HepG2 (cell line): Measurements from ENCODE around the gene MTCH1. TPM values are rescaled to one million over a fixed set of nuclear protein-coding genes. Genes with fewer than 3 reads are reported as not detected.

Experiments
- AHR ChIP-seq: IDR thresholded peaks from 2 replicates; pipeline ENCODE4 v1.6.1; 2018; ENCODE audit warnings: missing genetic modification reagents, missing compliant biosample characterization
- IRF2 ChIP-seq: IDR thresholded peaks from 2 replicates; pipeline ENCODE4 v1.6.1; 2018; ENCODE audit warnings: missing genetic modification reagents, missing compliant biosample characterization
- KDM4B ChIP-seq: sonication (generic); formaldehyde crosslinking; IDR thresholded peaks from 2 replicates; pipeline ENCODE4 v1.4.0; 2020; ENCODE audit warnings: missing genetic modification reagents
- MAF1 ChIP-seq: sonication (generic); formaldehyde crosslinking; IDR thresholded peaks from 2 replicates; pipeline ENCODE4 v1.5.0; 2020; ENCODE audit warnings: missing genetic modification reagents, borderline replicate concordance
- MEIS1 ChIP-seq: sonication (generic); formaldehyde crosslinking; IDR thresholded peaks from 2 replicates; pipeline ENCODE4 v1.9.0; 2021; ENCODE audit warnings: mild to moderate bottlenecking, missing genetic modification reagents, moderate library complexity, borderline replicate concordance
- MEIS2 ChIP-seq: sonication (generic); formaldehyde crosslinking; IDR thresholded peaks from 2 replicates; pipeline ENCODE4 v1.9.0; 2021; ENCODE audit warnings: mild to moderate bottlenecking, missing genetic modification reagents
- NFYC ChIP-seq: IDR thresholded peaks from 2 replicates; pipeline ENCODE4 v1.6.1; 2016; ENCODE audit warnings: missing genetic modification reagents, missing compliant biosample characterization
- PPARG ChIP-seq: conservative IDR thresholded peaks from 2 replicates; pipeline ENCODE4 v1.6.1; 2016; ENCODE audit warnings: missing biosample characterization, missing genetic modification reagents
- SETDB1 ChIP-seq: sonication (generic); formaldehyde crosslinking; IDR thresholded peaks from 2 replicates; pipeline ENCODE4 v1.5.1; 2020; ENCODE audit warnings: missing genetic modification reagents, mild to moderate bottlenecking, borderline replicate concordance
- TEAD3 ChIP-seq: optimal IDR thresholded peaks from 2 replicates; pipeline ENCODE3; 2016; ENCODE audit warnings: borderline replicate concordance
- ZFP36L2 ChIP-seq: sonication (generic); formaldehyde crosslinking; IDR thresholded peaks from 2 replicates; pipeline ENCODE4 v1.4.0; 2020; ENCODE audit warnings: missing genetic modification reagents
- ZFP41 ChIP-seq: sonication (generic); formaldehyde crosslinking; IDR thresholded peaks from 2 replicates; pipeline ENCODE4 v1.4.0; 2020; ENCODE audit warnings: mild to moderate bottlenecking, missing genetic modification reagents, borderline replicate concordance
- ZKSCAN1 ChIP-seq: fragments of 150-350 bp; IDR thresholded peaks from 2 replicates; pipeline ENCODE4 v1.6.1; 2014; ENCODE audit warnings: low read length
- ZNF367 ChIP-seq: sonication (generic); formaldehyde crosslinking; IDR thresholded peaks from 2 replicates; pipeline ENCODE4 v1.4.0; 2020; ENCODE audit warnings: missing genetic modification reagents, borderline replicate concordance
- ZNF577 ChIP-seq: sonication (generic); formaldehyde crosslinking; IDR thresholded peaks from 2 replicates; pipeline ENCODE4 v1.4.0; 2020; ENCODE audit warnings: mild to moderate bottlenecking, low read depth, missing genetic modification reagents, borderline replicate concordance
- ZNF83 ChIP-seq: sonication (generic); formaldehyde crosslinking; IDR thresholded peaks from 2 replicates; pipeline ENCODE4 v1.4.0; 2020; ENCODE audit warnings: missing genetic modification reagents, mild to moderate bottlenecking, borderline replicate concordance
- polyA plus RNA-seq, 8 experiments: library from polyadenylated mRNA; depleted of rRNA in 3 of 8; stranded (reverse) in 7 of 8; unstranded in 1 of 8; fragments of >200 nt; fragmentation: Illumina TruSeq in 4 of 8; extraction: Trizol in 4 of 8; gene quantifications; 2 replicates each; pipeline versions ENCODE4 v1.2.1 to v1.2.3, GENCODE V29; 2011 to 2016; ENCODE audit warnings: low read depth in 4 of 8, missing spikeins in 1 of 8, mixed read lengths in 1 of 8; ENCODE audit not compliant: insufficient read depth in 1 of 8
- total RNA-seq, 5 experiments: library from RNA; depleted of rRNA; stranded (reverse); fragments of >200 nt; fragmentation: Illumina TruSeq; extraction: Trizol; gene quantifications; 2 replicates each; pipeline ENCODE4 v1.2.3, GENCODE V29; 2016; ENCODE audit warnings: low read depth in 1 of 5
- TF ChIP-seq, protein P1 (sequence below): sonication (generic); formaldehyde crosslinking; IDR thresholded peaks from 2 replicates; pipeline ENCODE4 v1.9.0; 2021; ENCODE audit warnings: missing genetic modification reagents, borderline replicate concordance
- TF ChIP-seq, protein P2 (sequence below): IDR thresholded peaks from 2 replicates; pipeline ENCODE4 v1.6.1; 2016; ENCODE audit warnings: low read depth, control low read depth
- TF ChIP-seq, protein P3 (sequence below): sonication (generic); formaldehyde crosslinking; IDR thresholded peaks from 2 replicates; pipeline ENCODE4 v1.8.0; 2022; ENCODE audit warnings: mild to moderate bottlenecking, missing genetic modification reagents, borderline replicate concordance
- TF ChIP-seq, protein P4 (sequence below): IDR thresholded peaks from 2 replicates; pipeline ENCODE4 v1.6.1; 2016; ENCODE audit warnings: missing compliant biosample characterization, missing genetic modification reagents, borderline replicate concordance
- TF ChIP-seq, protein P5 (sequence below): sonication (generic); formaldehyde crosslinking; IDR thresholded peaks from 2 replicates; pipeline ENCODE4 v1.8.1; 2023; ENCODE audit warnings: mild to moderate bottlenecking, inconsistent platforms, moderate library complexity, missing genetic modification reagents, borderline replicate concordance

Gene MTCH1
- total and polyA plus RNA-seq, 2 of the 13 experiments (the other 11 are each of a cell fraction or from before 2014, with no cell fraction given) = 86.2 to 144 TPM

DNA sequence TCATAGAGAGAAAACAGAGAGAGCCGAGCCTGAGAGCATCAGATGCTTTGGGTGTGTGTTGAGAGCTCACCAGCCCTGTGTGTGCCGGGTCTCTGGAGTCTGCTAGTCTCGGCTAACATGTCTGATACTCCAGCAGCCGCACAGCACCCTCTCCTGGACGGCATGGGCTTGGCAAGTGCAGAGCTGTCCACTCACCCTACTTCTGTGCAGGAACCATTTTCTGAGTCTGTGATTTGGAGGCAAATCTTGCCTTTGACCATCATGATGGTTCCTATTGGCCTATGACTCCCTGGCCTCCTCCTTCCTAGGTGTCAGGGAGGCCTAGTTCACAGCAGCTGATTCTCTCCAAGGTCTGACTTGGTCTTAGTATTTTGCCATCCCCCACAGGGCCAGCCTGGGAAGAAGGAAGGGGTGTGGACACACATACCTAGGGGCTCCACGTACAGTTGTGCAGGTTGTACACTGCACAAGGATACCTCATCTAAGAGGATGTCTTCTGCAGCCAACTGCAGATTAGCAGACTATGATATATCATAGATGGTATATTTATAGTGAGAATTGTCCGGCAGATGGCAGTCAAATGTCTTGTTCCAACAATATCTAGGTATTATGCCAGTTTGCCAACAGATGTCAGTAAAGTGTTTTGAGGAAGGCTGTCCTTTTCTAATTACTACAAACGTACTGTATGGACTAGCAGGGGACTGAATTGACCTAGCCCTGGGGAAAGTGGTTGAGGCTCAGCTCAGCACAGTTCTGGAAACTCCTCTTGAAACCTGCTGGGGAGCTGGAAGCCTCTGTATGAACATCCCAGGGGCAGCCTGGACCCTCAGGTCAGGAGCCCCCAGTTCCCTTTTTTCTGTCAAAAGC is 32.4 kb upstream of the MTCH1 start (continued):
- TF ChIP-seq, protein P1, sequence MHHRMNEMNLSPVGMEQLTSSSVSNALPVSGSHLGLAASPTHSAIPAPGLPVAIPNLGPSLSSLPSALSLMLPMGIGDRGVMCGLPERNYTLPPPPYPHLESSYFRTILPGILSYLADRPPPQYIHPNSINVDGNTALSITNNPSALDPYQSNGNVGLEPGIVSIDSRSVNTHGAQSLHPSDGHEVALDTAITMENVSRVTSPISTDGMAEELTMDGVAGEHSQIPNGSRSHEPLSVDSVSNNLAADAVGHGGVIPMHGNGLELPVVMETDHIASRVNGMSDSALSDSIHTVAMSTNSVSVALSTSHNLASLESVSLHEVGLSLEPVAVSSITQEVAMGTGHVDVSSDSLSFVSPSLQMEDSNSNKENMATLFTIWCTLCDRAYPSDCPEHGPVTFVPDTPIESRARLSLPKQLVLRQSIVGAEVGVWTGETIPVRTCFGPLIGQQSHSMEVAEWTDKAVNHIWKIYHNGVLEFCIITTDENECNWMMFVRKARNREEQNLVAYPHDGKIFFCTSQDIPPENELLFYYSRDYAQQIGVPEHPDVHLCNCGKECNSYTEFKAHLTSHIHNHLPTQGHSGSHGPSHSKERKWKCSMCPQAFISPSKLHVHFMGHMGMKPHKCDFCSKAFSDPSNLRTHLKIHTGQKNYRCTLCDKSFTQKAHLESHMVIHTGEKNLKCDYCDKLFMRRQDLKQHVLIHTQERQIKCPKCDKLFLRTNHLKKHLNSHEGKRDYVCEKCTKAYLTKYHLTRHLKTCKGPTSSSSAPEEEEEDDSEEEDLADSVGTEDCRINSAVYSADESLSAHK = no peak
- no peak for TF ChIP-seq ZNF367 (CRISPR knock-in tag)
- TF ChIP-seq IRF2 (CRISPR knock-in tag) = peak; percentile 30; the same call in 1 of the 2 replicates
- TF ChIP-seq, protein P2, sequence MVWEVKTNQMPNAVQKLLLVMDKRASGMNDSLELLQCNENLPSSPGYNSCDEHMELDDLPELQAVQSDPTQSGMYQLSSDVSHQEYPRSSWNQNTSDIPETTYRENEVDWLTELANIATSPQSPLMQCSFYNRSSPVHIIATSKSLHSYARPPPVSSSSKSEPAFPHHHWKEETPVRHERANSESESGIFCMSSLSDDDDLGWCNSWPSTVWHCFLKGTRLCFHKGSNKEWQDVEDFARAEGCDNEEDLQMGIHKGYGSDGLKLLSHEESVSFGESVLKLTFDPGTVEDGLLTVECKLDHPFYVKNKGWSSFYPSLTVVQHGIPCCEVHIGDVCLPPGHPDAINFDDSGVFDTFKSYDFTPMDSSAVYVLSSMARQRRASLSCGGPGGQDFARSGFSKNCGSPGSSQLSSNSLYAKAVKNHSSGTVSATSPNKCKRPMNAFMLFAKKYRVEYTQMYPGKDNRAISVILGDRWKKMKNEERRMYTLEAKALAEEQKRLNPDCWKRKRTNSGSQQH (CRISPR knock-in tag) = no peak; the same call in none of the 2 replicates
- TF ChIP-seq MEIS1 (CRISPR knock-in tag) = no peak
- TF ChIP-seq, protein P3, sequence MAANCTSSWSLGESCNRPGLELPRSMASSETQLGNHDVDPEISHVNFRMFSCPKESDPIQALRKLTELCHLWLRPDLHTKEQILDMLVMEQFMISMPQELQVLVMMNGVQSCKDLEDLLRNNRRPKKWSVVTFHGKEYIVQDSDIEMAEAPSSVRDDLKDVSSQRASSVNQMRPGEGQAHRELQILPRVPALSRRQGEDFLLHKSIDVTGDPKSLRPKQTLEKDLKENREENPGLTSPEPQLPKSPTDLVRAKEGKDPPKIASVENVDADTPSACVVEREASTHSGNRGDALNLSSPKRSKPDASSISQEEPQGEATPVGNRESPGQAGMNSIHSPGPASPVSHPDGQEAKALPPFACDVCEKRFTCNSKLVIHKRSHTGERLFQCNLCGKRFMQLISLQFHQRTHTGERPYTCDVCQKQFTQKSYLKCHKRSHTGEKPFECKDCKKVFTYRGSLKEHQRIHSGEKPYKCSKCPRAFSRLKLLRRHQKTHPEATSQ (CRISPR knock-in tag) = no peak
- TF ChIP-seq SETDB1 (CRISPR knock-in tag) = no peak
- TF ChIP-seq ZFP41 = no peak
- TF ChIP-seq PPARG = no peak; the same call in 1 of the 2 replicates
- TF ChIP-seq ZNF577 (CRISPR knock-in tag) = no peak
- TF ChIP-seq, protein P4, sequence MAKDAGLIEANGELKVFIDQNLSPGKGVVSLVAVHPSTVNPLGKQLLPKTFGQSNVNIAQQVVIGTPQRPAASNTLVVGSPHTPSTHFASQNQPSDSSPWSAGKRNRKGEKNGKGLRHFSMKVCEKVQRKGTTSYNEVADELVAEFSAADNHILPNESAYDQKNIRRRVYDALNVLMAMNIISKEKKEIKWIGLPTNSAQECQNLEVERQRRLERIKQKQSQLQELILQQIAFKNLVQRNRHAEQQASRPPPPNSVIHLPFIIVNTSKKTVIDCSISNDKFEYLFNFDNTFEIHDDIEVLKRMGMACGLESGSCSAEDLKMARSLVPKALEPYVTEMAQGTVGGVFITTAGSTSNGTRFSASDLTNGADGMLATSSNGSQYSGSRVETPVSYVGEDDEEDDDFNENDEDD = no peak
- no peak for TF ChIP-seq KDM4B (CRISPR knock-in tag)
- TF ChIP-seq, protein P5, sequence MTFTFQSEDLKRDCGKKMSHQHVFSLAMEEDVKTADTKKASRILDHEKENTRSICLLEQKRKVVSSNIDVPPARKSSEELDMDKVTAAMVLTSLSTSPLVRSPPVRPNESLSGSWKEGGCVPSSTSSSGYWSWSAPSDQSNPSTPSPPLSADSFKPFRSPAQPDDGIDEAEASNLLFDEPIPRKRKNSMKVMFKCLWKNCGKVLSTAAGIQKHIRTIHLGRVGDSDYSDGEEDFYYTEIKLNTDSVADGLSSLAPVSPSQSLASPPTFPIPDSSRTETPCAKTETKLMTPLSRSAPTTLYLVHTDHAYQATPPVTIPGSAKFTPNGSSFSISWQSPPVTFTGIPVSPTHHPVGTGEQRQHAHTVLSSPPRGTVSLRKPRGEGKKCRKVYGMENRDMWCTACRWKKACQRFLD (CRISPR knock-in tag) = 0 out of 2 replicates have a peak, but pooled peaks have one; percentile 64
- TF ChIP-seq ZNF83 = no peak
- TF ChIP-seq MEIS2 (CRISPR knock-in tag) = 0 out of 2 replicates have a peak, but pooled peaks have one; percentile 23
- TF ChIP-seq ZKSCAN1 = no peak
- TF ChIP-seq AHR = no peak
- peak; percentile 94 for TF ChIP-seq TEAD3 (CRISPR knock-in tag)
- no peak for TF ChIP-seq ZFP36L2
- TF ChIP-seq NFYC (CRISPR knock-in tag) = peak; percentile 21; the same call in 1 of the 2 replicates
- TF ChIP-seq MAF1 (CRISPR knock-in tag) = no peak
